ENCODE data around the gene SLC2A3. TPM values are rescaled to one million over a fixed set of nuclear protein-coding genes. Genes with fewer than 3 reads are reported as not detected.
"Not testable (repeated sequence)": the region's sequence is repeated elsewhere in the genome, so short reads cannot be mapped to it uniquely, and the experiment has no call there.

Gene SLC2A3
- total and polyA plus RNA-seq, 3 experiments from 2014 or later, result 96.6 to 106 (median 105) TPM

DNA sequence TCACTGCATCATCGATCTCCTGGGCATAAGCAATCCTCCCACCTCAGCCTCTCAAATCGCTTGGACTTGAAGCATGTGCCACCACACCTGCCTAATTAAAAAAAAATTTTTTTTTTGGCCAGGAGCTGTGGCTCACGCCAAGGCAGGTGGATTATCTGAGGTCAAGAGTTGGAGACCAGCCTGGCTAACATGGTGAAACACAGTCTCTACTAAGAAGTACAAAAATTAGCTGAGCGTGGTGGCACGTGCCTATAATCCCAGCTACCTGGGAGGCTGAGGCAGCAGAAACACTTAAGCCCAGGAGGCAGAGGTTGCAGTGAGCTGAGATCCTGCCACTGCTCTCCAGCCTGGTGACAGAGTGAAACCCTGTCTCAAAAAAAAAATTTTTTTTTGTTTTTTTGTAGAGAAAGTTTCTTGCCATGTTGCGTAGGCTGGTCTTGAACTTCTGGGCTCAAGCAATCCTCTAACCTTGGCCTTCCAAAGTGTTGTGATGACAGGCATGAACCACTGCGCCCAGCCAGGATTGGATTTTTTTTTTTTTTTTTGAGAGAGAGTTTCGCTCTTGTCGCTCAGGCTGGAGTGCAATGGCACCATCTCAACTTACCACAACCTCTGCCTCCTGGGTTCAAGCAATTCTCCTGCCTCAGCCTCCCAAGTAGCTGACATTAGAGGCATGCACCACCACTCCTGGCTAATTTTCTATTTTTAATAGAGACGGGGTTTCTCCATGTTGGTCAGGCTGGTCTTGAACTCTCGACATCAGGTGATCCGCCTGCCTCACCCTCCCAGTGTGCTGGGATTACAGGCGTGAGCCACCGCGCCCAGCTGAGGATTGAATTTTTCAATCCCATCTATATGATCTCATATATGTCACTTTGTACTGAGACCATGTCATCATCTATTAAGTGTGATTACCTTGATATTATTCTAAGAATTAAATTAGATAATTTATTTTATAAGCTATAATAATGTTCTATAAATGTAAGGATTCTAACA lies 12.4 kb downstream of the SLC2A3 start:
- no peak for DNase-seq
- Histone ChIP-seq H3K9me3 (ENCODE audit: low read length) (no peaks in the 10 kb centered on the region), H3K27me3 (ENCODE audit: insufficient read depth, low read length, poor library complexity, severe bottlenecking) (no peaks in the 10 kb centered on the region), H3K36me3 (ENCODE audit: insufficient read depth, low read length) (peaks cover 72% of the 10 kb centered on the region), H3K4me3 (ENCODE audit: low read length) (no peak overlapping the region), H3K27ac (ENCODE audit: low read depth, low read length) (no peak overlapping the region), H3K4me1 (ENCODE audit: insufficient read depth, low read length) (peaks cover 11% of the 10 kb centered on the region)
- peaks cover 0 to 3% of the 10 kb centered on the region in 2 donors for H3K27me3 Mint-ChIP-seq
- peaks cover 43 to 66% (median 65%) of the 10 kb centered on the region in 3 donors for H3K4me1 Mint-ChIP-seq
- H3K9me3 Mint-ChIP-seq, result peaks cover 0 to 2% (median 0%) of the 10 kb centered on the region in 5 donors
- peak overlapping the region in 1 of 8 donors; percentile 58 for H3K27ac Mint-ChIP-seq
- ChIA-PET POLR2A (interaction anchor here (0.6 kb wide), 2 partner anchors 159 to 1010 kb away, joined by 3 read pairs; no protein-coding TSS in a partner anchor), CTCF (interaction anchor here (0.6 to 2.3 kb wide), 4 partner anchors 9 to 71 kb away, joined by 3 to 15 read pairs (median 8); no protein-coding TSS in a partner anchor)
- H3K4me3 Mint-ChIP-seq, result no peak overlapping the region
- peaks cover 28 to 91% (median 41%) of the 10 kb centered on the region in 3 donors for H3K36me3 Mint-ChIP-seq

DNA sequence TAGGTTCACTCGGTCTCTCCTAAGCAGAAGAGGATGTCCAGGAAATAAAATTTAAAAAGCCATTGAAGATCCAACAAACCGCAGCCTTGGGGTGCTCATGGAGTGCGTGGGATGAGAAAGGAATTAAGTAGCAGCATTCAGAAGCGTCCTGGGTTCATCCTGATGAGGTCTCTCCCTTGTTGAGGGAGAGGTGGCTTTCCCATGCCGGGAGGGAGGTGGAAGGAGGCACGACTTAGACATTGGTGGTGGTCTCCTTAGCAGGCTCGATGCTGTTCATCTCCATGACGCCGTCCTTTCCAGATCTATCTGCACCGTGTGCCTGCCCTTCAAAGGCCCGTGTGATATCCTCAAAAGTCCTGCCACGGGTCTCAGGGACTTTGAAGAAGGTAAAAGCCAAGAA lies 14.8 kb downstream of the SLC2A3 start:
- H3K9me3 Mint-ChIP-seq; DNase-seq; POLR2A ChIA-PET; H3K4me3 ChIP-seq (ENCODE audit: low read length); H3K9me3 ChIP-seq (ENCODE audit: low read length); H3K27me3 Mint-ChIP-seq; H3K27ac ChIP-seq (ENCODE audit: low read depth, low read length); H3K27me3 ChIP-seq (ENCODE audit: insufficient read depth, low read length, poor library complexity, severe bottlenecking): not testable (repeated sequence)
- Mint-ChIP-seq H3K4me1 (peaks cover 44 to 69% (median 63%) of the 10 kb centered on the region in 3 donors), H3K27ac (peak overlapping the region in 5 of 8 donors; percentile 4 to 70 (median 57)), H3K4me3 (peak overlapping the region in 2 of 7 donors; percentile 4 to 53), H3K36me3 (peaks cover 19 to 76% (median 35%) of the 10 kb centered on the region in 3 donors)
- Histone ChIP-seq H3K4me1 (ENCODE audit: insufficient read depth, low read length) (peaks cover 10% of the 10 kb centered on the region), H3K36me3 (ENCODE audit: insufficient read depth, low read length) (peaks cover 50% of the 10 kb centered on the region)
- CTCF ChIA-PET, result interaction anchor here (1.1 to 2.3 kb wide), 2 partner anchors 12 to 14 kb away, joined by 3 to 15 read pairs; no protein-coding TSS in a partner anchor

DNA sequence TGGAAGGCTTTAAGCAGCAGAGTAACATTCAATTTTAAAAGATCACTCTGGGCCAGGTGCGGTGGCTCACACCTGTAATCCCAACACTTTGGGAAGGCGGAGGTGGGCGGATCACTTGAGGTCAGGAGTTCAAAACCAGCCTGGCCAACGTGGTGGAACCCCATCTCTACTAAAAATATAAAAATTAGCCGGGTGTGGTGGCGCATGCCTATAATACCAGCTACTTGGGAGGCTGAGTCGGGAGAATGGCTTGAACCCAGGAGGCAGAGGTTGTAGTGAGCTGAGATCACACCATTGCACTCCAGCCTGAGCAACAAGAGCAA lies 17.8 kb downstream of the SLC2A3 start:
- not testable (repeated sequence) for H3K27ac ChIP-seq (ENCODE audit: low read depth, low read length); H3K9me3 Mint-ChIP-seq; H3K9me3 ChIP-seq (ENCODE audit: low read length); H3K4me3 ChIP-seq (ENCODE audit: low read length); DNase-seq; H3K27me3 ChIP-seq (ENCODE audit: insufficient read depth, low read length, poor library complexity, severe bottlenecking); H3K27me3 Mint-ChIP-seq
- peaks cover 31% of the 10 kb centered on the region for H3K36me3 ChIP-seq (ENCODE audit: insufficient read depth, low read length)
- POLR2A ChIA-PET, result interaction anchor here (0.6 to 0.7 kb wide), 2 partner anchors 10 to 109 kb away, joined by 3 to 5 read pairs; no protein-coding TSS in a partner anchor
- Mint-ChIP-seq H3K36me3 (peaks cover 8 to 54% (median 23%) of the 10 kb centered on the region in 3 donors), H3K4me1 (peaks cover 39 to 60% (median 55%) of the 10 kb centered on the region in 3 donors), H3K27ac (peak overlapping the region in 2 of 8 donors; percentile 25 to 64), H3K4me3 (peak overlapping the region in 2 of 7 donors; percentile 24 to 59)
- CTCF ChIA-PET, result interaction anchor here (0.8 to 3.4 kb wide), 3 partner anchors 11 to 42 kb away, joined by 3 to 16 read pairs (median 3); no protein-coding TSS in a partner anchor
- H3K4me1 ChIP-seq (ENCODE audit: insufficient read depth, low read length), result peaks cover 10% of the 10 kb centered on the region

DNA sequence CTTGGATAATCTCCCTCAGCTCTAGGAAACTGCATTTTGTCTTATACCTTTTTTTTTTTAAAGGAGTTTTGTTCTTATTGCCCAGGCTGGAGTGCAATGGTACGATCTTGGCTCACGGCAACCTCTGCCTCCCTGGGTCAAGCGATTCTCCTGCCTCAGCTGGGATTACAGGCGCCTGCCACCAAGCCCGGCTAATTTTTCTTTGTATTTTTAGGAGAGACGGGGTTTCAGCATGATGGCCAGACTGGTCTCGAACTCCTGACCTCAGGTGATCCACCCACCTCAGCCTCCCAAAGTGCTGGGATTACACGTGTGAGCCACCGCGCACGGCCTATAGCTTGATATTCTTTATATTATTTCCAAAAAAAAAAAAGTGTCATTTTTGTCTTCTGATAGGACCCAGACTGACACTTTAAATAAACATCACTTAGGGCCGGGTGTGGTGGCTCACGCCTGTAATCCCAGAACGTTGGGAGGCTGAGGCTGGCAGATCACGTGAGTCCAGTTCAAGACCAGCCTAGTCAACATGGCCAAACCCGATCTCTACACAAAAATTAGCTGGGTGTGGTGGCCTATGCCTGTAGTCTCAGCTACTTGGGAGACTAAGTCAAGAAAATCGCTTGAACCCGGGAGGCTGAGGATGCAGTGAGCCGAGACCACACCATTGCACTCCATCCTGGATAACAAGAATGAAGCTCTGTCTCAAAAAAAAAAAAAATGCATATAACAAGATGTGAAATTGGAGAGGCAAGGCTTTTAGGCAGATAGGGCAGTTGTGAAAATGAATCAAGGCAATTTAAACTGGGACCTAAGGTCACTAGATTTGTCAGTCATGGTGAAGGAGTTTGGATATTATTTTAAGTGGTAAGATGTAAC lies 18.4 kb downstream of the SLC2A3 start:
- peak overlapping the region in 2 of 7 donors; percentile 24 to 56 for H3K4me3 Mint-ChIP-seq
- H3K27ac ChIP-seq (ENCODE audit: low read depth, low read length), result no peak overlapping the region
- H3K4me3 ChIP-seq (ENCODE audit: low read length), result no peak overlapping the region
- peak overlapping the region in 3 of 8 donors; percentile 25 to 89 (median 36) for H3K27ac Mint-ChIP-seq
- peaks cover 6 to 48% (median 21%) of the 10 kb centered on the region in 3 donors for H3K36me3 Mint-ChIP-seq
- H3K27me3 Mint-ChIP-seq, result peaks cover 0 to 3% of the 10 kb centered on the region in 2 donors
- ChIA-PET POLR2A (interaction anchor here (0.6 kb wide), 1 partner anchor 222 kb away, joined by 3 read pairs; no protein-coding TSS in a partner anchor), CTCF (interaction anchor here (0.8 to 3.4 kb wide), 2 partner anchors 11 to 15 kb away, joined by 3 to 16 read pairs; no protein-coding TSS in a partner anchor)
- H3K4me1 ChIP-seq (ENCODE audit: insufficient read depth, low read length), result peaks cover 10% of the 10 kb centered on the region
- H3K27me3 ChIP-seq (ENCODE audit: insufficient read depth, low read length, poor library complexity, severe bottlenecking), result no peaks in the 10 kb centered on the region
- H3K9me3 Mint-ChIP-seq, result peaks cover 0 to 2% (median 0%) of the 10 kb centered on the region in 5 donors
- DNase-seq, result no peak
- peaks cover 38 to 58% (median 53%) of the 10 kb centered on the region in 3 donors for H3K4me1 Mint-ChIP-seq
- peaks cover 25% of the 10 kb centered on the region for H3K36me3 ChIP-seq (ENCODE audit: insufficient read depth, low read length)
- no peaks in the 10 kb centered on the region for H3K9me3 ChIP-seq (ENCODE audit: low read length)

DNA sequence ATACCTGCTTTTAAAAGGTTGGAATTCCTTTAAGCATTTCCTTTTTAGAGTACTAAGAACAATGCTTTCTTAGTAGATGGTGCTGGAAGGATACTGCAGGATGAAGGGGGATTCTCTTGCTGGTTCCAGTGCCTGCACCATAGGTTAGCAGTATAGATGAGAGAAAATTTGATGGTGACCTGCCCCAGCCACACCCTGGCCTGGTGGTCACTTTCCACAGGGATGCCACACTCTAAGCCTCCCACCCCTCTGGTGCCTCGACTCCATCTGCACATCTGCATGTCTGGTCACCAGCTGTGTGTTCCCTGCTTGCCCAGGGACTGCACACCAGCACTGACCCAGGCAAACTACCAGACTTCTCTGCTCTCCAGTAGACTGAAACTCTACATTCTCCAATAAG lies 19.1 kb downstream of the SLC2A3 start:
- Histone ChIP-seq H3K4me3 (ENCODE audit: low read length) (no peak overlapping the region), H3K27me3 (ENCODE audit: insufficient read depth, low read length, poor library complexity, severe bottlenecking) (no peaks in the 10 kb centered on the region), H3K36me3 (ENCODE audit: insufficient read depth, low read length) (peaks cover 18% of the 10 kb centered on the region), H3K9me3 (ENCODE audit: low read length) (no peaks in the 10 kb centered on the region), H3K4me1 (ENCODE audit: insufficient read depth, low read length) (peaks cover 5% of the 10 kb centered on the region), H3K27ac (ENCODE audit: low read depth, low read length) (no peak overlapping the region)
- Mint-ChIP-seq H3K27ac (peak overlapping the region in 2 of 8 donors; percentile 58 to 89), H3K9me3 (peaks cover 0 to 2% (median 0%) of the 10 kb centered on the region in 5 donors), H3K4me1 (peaks cover 35 to 55% (median 51%) of the 10 kb centered on the region in 3 donors), H3K4me3 (peak overlapping the region in 3 of 7 donors; percentile 37 to 66 (median 56)), H3K36me3 (peaks cover 4 to 41% (median 19%) of the 10 kb centered on the region in 3 donors), H3K27me3 (peaks cover 0 to 3% of the 10 kb centered on the region in 2 donors)
- ChIA-PET POLR2A (interaction anchor here (0.6 kb wide), 1 partner anchor 223 kb away, joined by 3 read pairs; no protein-coding TSS in a partner anchor), CTCF (interaction anchor here (3.4 kb wide), 1 partner anchor 16 kb away, joined by 16 read pairs; no protein-coding TSS in a partner anchor)
- DNase-seq, result no peak

DNA sequence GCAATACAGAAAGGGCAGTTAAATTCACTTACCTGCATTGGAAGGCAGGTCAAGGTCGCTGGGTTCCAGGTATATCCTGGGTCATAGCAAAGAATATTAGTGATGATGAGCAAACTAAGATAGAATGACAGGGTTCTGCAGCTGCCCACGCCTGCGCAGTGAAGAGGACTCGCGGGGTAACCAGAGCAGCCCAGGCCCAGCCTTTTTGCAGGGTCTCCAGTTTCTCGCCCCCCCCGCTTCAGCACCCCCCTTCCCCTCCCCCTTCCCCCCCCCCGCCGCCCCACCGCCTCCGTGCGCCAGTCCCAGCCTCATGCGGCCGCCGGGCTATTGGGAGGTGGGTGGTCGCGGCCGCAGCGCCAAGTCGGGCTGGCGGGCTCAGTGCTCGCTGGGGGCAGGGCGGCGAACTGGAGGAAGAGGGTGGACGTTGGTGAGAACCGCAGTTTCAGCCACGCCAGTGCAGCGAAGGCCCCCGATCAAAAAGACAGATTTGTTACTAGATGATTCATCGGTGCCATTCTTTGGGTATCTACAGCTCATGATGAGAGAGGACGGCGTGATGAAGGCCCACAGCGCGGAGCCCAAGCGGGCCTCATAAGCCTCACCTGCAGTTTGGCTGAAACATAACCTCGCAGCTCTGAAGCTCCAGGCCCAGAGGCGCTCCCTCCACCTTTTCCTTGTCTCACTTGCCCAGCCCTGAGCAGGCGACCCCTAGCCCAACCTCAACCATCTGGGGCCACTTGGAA lies 20.2 kb downstream of the SLC2A3 start:
- Histone ChIP-seq H3K27me3 (ENCODE audit: insufficient read depth, low read length, poor library complexity, severe bottlenecking) (no peaks in the 10 kb centered on the region), H3K4me3 (ENCODE audit: low read length) (no peak overlapping the region), H3K27ac (ENCODE audit: low read depth, low read length) (no peak overlapping the region), H3K36me3 (ENCODE audit: insufficient read depth, low read length) (peaks cover 7% of the 10 kb centered on the region), H3K4me1 (ENCODE audit: insufficient read depth, low read length) (peaks cover under 1% of the 10 kb centered on the region), H3K9me3 (ENCODE audit: low read length) (no peaks in the 10 kb centered on the region)
- H3K27ac Mint-ChIP-seq, result peak overlapping the region in 4 of 8 donors; percentile 17 to 89 (median 56)
- H3K4me3 Mint-ChIP-seq, result peak overlapping the region in 6 of 7 donors; percentile 38 to 67 (median 52)
- POLR2A ChIA-PET, result no interaction called here
- DNase-seq, result no peak
- peaks cover 27 to 45% (median 41%) of the 10 kb centered on the region in 3 donors for H3K4me1 Mint-ChIP-seq
- peaks cover 0 to 3% of the 10 kb centered on the region in 2 donors for H3K27me3 Mint-ChIP-seq
- peaks cover 0 to 30% (median 11%) of the 10 kb centered on the region in 3 donors for H3K36me3 Mint-ChIP-seq
- CTCF ChIA-PET, result no interaction called here
- H3K9me3 Mint-ChIP-seq, result peaks cover 0 to 2% (median 0%) of the 10 kb centered on the region in 5 donors

DNA sequence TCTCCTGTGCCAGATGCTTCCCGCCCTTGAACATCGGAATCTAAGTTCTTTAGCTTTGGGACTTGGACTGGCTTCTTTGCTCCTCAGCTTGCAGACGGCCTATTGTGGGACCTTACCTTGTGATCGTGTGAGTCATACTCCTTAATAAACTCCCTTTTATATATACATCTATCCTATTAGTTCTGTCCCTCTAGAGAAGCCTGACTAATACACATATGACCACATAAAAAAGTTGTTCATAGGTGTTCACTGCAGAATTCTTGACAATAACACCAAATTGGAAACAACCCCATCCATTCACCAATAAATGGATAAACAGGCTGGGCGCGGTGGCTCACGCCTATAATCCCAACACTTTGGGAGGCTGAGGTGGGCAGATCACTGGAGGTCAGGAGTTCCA lies 25.9 kb downstream of the SLC2A3 start:
- H3K27me3 Mint-ChIP-seq; H3K36me3 Mint-ChIP-seq; H3K27ac ChIP-seq (ENCODE audit: low read depth, low read length); H3K9me3 Mint-ChIP-seq; H3K4me1 ChIP-seq (ENCODE audit: insufficient read depth, low read length); POLR2A ChIA-PET; H3K36me3 ChIP-seq (ENCODE audit: insufficient read depth, low read length); H3K9me3 ChIP-seq (ENCODE audit: low read length); H3K4me3 ChIP-seq (ENCODE audit: low read length); DNase-seq; H3K4me3 Mint-ChIP-seq; H3K4me1 Mint-ChIP-seq; H3K27me3 ChIP-seq (ENCODE audit: insufficient read depth, low read length, poor library complexity, severe bottlenecking); CTCF ChIA-PET: not testable (repeated sequence)
- peak overlapping the region in 1 of 8 donors; percentile 44 for H3K27ac Mint-ChIP-seq
